Hippocampal formation (tissue), 2 donors: ENCODE results near the gene PPP2R3A.
A peak's percentile ranks its signal among the peaks of the same experiment; 100 is the strongest.
"Not testable (repeated sequence)": the region's sequence is repeated elsewhere in the genome, so short reads cannot be mapped to it uniquely, and the experiment has no call there.

ENCODE experiments used
- DNase-seq, 2 donors: peaks; one replicate each; lab custom pipeline; 2025; lab: John Stamatoyannopoulos, UW

PPP2R3A gene

DNA sequence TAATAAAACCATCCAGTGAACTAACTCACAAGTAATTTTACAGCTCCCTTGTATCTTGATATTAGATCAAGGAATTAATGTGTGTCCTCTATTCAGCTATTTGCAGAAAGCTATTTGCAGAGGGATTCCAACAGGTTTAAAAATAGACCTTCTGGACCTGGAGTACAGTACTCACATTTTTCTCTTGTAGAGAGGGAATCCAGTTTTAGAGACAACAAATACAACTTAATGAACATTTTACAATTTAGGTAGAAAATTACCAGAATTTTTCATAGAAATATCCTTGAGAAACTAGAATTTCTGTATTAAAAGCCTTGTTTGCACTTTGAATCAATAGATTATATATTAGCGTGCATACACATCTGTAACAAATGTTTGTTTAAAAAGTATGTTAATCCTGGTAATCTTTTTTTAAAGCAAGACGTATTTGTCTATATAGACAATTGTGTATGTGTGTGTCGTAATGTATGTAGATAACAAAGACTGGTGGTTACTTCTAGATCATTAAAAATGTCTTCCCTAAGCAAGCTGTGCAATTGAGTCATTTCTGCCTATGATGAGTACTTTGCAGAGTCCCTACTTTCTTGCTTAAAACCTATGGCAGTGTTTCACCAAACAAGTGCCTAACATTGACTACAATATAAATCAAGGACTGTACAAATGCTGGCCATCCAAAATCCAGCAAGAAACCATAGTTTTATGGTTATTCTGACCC is 57.9 kb downstream of the PPP2R3A start:
- no peak for DNase-seq

DNA sequence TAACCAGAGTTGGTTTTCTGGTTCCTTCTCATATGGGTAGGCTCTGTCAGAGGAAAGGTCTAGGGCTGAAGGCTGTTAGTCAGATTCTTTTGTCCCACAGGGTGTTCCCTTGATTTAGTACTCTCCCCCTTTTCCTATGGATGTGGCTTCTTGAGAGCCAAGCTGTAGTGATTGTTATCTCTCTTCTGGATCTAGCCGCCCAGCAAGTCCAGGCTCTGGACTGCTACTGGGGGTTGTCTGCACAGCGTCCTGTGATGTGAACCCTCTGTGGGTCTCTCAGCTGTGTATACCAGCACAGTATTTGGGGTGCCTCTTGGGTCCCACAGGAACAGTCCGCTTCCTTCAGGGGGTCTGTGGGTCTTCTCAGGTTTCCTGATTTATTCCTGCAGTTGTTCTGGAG is 70.8 kb downstream of the PPP2R3A start:
- DNase-seq: no peak

DNA sequence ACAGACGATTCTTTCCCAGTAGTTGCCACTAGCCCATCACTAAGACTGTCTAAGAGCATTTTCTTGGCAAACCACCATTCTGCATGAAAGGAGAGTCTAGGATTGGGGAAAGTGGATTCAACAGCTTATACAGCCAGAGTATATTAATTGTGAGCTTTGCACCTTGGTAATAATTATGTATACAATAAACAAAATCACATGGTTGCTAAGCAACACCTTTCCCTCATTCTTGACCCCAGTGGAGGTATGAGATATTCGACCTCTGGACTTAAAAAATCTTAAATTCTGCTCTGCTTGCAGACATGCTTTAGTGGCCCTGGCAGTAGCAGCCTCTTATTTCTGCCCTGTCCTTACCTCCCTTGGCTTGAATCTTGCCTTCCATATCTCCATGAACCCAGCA is 73.1 kb downstream of the PPP2R3A start:
- DNase-seq: no peak

DNA sequence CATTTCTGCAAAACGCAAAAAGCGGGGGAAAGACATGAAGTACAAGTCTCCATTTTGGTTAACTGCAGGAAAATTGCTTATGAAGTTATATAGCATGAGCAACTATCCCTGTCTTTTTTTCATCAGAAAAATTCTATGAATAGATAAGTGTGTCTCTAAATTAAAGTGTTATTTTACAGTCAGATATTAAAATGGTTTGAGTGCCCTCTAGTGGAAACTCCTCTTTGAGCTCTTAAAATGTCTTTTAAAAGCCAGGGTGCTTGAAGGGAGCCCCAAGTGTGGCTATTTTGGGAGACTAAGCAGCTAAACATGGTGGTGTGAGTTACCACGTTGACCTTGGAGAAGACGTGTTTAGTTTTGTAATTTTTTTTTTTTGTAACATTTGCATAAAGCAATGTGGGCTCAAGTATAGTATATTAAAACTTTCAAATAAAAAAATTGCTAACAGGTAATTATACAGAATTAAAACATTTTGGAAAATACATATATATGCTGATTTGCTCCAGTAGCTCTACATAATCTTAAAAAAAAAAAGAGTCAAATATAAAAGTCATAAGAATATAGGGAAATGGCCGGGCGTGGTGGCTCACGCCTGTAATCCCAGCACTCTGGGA is 77.2 kb downstream of the PPP2R3A start:
- DNase-seq: peak in 1 of 2 donors; percentile 48

DNA sequence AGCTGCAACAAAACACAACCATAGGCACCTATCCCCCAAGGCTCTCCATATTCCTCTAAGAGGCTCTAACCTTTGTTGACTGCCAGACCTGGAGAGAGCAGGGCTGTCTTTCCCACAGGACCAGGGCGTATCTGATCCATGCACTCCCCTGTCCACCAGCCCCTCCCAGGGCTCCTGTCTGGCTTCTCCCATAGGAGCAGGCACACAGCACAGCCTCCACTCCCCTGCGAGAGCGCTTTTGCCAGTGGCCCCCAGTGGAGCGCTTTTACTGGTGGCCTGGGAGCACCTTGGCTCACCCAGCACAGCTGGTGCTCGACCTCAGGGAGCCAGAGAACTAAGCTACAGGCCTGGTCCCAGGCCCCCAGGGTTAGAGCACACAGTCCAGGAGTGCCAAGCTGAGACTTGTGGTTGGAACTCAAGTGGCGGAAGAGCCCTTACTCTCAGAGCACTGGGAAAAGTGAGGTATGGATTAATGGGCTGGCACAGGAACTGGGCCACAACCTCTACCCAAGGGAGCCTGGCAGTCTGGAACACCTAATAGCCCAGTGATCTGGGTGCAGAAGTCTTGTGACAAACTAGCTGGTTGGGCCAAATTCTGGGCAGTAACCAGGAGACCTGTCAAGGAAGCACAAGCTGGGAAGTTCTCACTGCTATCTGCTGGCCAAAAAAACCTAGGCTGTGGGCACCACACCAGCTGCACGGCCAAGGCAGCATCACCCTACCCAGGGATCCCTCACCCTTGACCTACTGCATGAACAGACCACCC is 79.6 kb downstream of the PPP2R3A start:
- DNase-seq: no peak

DNA sequence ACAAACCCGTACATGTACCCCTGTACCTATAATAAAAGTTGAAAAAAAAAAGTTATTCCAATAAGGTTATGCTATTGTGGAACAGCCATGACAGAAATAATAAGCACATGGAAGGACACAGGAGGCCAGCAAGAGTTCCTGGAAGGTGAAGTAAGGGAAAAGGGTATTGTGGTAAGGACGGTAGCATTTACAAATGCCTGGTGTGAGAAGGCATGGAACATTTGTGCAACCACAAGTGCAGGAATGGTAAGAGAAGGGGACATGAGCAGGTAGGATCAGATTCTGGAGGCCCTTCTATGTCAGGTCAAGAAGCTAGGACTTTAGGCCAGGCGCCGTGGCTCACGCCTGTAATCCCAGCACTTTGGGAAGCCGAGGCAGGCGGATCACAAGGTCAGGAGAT is 82.5 kb downstream of the PPP2R3A start:
- DNase-seq: no peak

DNA sequence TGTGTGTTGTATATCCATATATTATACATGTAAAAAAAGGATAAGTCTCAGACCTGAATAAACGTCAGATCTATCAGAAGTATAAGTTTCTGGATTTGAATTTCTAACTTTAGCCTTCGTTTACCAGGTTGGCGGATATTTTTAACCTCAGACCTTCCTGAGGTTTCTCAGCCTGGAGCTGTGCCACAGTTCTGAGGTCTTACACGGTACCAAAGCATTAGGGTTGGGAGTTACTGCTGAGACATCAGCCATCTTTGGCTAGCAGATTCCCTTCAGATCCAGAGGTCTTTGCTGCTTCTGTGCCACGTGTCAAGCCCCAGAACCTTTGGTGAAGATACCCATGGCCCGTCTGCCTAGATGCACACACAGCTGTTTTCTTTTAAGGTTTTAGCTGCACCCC is 84.7 kb downstream of the PPP2R3A start:
- DNase-seq: no peak

DNA sequence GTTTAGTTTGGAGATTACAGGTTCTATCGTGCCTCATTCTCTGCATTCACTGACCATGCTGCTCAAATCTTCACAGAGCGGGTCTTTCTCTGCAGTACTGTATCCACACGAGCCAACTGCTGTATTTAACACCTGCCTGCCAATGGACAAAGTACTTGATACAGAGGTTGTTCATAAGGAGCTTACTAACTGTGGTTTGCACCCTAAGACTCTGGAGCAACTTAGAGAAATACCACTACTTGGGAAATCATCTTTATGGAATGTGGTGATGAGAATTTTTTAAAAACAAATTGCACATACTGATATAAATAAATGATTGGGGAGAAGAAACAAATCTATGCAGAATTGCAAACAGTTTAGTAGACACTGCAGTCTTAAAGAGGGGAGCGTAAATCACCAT is 90.0 kb downstream of the PPP2R3A start:
- no peak for DNase-seq

DNA sequence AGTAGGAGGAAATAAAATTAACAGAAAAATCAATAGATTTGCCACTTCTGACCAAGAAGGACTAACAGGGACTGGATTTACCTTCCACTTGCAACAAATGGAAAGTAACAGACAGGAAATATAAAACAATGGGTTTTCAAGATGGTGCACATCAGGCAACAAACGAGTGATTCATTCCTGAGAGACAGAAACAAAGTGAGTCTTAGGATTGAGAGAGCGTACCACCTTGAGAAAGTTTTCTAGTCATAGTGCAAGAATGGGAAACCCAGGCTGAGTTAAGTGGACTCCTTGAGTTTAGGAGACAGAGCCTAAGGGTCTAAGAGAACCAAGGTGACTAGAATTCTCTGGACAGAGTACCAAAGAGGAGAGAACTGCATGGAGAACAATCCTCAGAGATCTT is 101.7 kb downstream of the PPP2R3A start:
- DNase-seq: no peak

DNA sequence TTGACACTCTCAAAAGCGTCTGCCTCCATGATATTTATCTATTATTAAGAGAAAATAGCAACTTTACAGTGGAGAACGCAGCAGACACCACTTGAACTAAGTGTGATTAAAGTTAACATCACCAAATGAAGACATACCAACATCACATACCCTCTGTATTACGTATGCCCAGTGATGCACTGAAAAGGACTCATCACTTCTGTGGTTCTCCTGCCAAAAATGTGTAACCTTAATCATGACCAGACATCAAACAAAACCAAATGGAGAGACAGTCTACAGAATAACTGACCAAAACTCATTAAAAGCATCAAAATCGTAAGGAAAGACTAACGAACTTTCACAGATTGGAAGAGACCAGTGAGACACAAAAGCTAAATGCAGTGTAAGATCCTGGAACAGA is 103.2 kb downstream of the PPP2R3A start:
- DNase-seq: no peak

DNA sequence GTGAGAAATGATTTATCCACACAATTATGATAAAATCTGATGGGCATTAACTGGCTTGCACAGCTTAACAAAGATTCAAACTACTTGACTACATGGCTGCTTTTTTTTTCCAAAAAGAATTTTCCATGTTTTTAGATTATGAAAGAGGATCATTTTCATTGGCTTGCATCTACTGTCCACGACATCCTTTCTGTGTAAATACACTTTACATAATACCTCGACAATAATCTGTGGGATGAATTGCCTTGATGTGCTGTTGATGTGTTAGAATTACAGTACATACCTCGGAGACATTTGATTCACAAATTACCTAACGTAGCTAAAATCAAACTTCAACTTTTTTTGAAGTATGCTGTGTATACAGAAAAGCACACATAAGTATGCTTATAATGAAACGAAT is 104.4 kb downstream of the PPP2R3A start:
- DNase-seq: no peak

DNA sequence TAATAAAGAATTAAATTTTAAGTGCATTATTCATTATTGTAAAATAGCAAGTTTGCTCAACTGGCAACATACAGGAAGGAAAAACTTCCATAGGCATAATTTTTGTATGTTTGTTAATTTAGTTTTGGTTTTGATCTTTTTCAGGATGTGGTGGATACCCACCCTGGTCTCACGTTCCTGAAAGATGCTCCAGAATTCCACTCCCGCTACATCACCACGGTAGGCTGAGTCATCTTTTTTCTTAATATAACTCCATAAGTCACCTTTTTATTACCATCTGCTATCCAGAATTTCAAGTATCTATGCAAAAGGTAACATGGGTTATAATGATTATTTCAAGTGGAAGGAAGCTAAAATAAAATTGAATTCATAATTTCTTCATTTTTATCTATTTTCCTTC is 104.8 kb downstream of the PPP2R3A start:
- no peak for DNase-seq

DNA sequence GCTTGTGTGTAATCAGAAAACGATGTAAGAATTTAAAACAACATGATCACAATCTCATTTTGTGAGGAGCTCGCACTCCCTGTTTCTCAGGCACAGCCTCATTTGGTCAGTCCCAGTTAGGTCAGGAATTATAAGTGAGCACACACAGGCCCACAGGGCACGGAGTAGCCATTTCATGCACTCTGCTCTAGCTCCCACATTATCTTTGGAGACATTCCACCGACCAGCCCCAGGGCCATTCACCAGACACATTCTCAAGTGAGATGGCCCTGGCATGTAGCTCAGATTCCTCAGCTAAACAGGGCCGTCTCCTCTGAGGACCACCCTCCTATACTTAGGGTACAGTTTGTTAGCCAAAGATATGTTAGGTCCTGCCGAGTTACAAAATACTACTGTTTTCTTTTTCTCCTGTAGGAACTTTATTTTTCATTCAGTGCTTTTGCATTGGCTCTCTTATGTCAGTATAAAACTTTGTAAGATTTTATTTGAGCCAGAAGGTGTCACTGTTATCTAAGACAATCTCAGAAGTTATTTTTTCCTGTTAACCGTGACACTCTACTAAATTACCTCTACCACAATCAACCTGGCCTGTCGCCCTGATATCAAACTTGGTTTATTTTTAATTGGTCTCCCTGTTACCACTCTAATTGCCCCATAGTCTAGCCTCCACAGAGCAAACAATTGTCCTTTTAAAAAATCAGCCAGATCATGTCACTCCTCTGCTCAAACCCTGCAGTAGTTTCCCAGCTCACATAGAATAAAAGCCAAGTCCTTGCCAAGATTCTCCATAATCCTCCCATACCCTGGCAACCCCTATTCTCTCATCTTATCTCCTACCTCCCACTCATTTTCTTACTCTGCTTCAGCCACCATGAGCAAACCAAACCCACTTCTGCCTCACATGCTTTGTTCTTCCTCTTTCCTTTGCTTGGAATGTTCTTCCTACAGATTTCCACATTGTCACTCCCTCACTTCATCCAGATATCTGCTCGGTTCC is 105.7 kb downstream of the PPP2R3A start:
- peak in 1 of 2 donors; percentile 47 for DNase-seq

DNA sequence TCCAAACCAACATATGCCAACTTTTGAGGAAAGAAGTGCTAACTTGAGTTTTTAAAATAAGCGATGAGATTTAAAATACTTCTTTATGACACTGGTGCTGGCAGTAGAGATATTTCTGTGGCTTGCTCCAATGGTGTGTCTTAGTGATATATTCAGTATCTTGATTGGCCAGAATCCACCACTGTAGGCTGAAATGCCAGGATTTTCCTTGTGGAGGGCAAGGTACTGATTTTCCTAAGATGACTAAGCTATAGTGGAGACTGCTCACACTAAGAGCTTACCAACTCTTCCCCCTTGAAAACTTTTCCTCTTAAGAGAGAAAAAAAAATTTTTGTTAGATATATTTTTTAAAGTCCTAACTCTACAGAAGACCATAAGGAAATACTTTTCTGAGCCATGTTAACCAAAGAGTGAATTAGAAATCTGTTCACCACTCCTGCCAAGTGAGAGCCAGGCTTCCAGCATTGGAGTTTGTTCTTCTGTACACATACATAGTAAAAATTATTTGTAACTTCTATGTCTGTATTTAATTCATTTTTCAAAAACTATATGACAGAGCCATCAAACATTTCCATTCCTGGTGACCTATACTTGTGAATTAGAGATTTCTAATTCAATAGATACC is 109.1 kb downstream of the PPP2R3A start:
- no peak for DNase-seq

DNA sequence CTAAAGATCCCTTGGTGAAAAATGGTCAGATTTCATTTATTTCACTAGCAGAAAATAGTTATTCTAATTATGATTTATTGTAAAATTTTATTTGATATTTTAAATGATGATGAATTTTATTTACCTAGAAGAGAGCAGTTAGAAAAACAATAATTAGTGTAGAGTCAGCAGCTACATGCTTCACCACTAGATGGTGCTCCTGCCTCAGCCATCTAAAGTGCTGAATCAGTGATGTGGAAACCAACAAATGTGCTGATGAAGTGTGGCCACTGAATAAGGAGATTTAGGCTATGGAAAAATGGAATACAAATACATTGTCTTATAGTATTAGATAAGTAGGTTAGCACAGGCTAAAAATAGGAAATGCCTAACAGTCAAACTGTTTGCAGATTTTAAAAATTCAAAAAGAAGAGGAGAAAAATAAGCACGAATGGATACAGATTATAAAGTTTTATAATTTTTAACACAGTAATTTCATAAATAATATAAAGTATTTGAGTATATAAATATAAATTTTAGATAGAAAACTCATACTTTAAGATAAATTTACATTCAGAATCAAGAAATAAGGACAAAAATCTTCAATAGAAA is 109.8 kb downstream of the PPP2R3A start:
- peak; percentile 71 to 76 for DNase-seq

DNA sequence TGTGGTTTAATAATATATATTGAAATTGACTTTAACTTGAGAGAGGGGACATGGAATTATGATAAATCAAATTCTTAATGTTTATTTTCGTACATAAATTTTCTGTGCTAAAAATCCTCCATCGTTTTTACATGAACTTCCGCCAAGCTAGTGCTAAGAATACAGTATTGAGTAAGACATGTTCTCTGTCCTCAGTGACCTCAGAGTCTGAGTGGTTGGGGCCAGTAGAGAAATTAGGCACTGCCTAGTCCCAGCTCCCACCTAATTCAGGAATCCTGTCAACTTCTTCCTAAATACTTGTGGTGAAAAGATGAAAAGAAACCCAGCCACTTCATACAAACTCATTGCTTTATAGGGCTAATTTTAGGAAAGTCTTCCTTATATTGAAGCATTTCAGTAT is 110.3 kb downstream of the PPP2R3A start:
- DNase-seq: no peak

DNA sequence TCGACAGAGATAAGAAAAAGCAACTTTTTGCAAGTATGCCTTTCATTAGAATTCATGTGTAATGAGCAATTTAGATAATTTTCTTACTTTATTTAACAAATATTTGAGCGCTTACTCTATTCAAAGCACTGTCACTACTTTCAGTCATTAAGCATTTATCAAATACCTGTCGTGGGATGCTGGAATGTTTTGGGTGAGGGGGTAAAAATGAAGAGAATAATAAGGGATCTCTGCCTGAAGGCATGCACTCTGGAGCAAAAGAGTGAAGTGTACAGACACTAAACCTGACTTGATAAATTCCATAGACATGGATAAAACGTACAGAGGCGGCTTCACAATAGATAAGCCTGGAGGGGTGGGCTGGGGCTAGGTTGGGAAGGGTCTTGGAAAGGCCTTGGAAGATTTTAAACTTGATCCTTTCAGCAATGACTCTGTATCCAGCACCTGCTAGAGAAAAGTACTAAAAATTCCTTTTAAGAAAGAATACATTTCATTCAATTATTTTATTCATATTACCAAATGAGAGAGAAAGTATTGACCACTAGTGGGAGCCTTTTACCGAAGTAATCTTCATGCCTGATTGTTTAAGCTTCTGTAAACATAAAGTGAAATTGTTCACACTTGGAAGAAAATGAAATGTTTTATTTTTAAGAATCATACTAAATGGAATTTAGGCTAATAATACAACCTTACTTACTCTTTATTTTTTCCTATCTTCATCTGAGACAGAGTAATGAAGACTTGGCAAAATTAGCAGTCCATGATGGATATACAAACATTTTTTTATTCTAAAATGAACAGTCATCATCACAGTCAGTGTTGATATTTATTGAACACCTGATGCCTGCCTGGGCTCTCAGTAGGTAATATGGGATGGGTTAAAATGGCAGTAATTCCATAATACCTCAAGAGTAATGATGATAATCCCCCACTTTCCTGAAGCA is 113.2 kb downstream of the PPP2R3A start:
- DNase-seq: peak in 1 of 2 donors; percentile 64

DNA sequence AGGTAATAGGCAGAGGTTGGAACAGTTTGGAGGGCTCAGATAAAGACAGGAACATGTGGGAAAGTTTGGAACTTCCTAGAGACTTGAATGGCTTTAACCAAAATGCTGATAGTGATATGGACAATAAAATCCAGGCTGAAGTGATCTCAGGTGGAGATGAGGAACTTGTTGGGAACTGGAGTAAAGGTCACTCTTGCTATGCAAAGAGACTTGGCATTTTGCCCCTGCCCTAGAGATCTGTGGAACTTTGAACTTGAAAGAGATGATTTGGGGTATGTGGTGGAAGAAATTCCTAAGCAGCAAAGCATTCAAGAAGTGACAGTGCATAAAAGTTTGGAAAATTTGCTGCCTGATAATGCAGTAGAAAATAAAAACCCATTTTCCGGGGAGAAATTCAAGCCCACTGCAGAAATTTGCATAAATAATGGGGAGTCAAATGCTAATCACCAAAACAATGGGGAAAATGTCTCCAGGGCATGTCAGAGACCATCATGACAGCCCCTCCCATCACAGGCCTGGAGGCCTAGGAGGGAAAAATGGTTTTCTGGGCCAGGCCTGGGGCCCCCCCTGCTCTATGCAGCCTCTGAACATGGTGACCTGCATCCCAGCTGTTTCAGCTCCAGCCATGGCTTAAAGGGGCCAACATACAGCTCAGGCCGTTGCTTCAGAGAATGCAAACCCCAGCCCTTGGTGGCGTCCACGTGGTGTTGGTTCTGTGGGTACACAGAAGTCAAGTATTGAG is 118.3 kb downstream of the PPP2R3A start:
- not testable (repeated sequence) for DNase-seq

DNA sequence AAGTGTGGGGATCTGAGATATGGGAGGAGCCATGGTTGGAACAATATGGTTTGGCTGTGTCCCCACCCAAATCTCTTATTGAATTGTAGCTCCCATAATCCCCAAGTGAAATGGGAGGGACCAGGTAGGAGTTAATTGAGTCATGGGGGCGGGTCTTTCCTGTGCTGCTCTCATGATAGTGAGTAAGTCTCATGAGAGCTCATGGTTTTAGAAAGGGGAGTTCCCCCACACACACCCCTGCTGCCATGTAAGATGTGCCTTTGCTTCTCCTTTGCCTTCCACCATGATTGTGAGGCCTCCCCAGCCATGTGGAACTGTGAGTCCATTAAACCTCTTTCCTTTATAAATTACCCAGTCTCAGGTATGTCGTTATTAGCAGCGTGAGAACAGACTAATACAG is 119.5 kb downstream of the PPP2R3A start:
- not testable (repeated sequence) for DNase-seq
